Measurements from ENCODE around the gene MT1F. TPM values are rescaled to one million over a fixed set of nuclear protein-coding genes. Genes with fewer than 3 reads are reported as not detected.

MT1F gene
- total RNA-seq, result 4.2 and 6.7 TPM in 2 replicates

GRCh38 chr16:56657555-56658326, at the start of gene MT1F:
Gene MT1F, plus strand, starts transcription at chr16:56657959. Its CDS starts 100 bp downstream, at chr16:56658059.
- H3K4me3 Mint-ChIP-seq, result peak within 1 kb of the TSS; percentile 92

GRCh38 chr16:56608043-56608875, 49.5 kb upstream of the MT1F start, which contains the start of gene MT2A:
Gene MT2A, plus strand, starts transcription at chr16:56608584. Its CDS starts 72 bp downstream, at chr16:56608656.
- intact Hi-C loops (cut with micrococcal nuclease), result loop anchor here (1.0 to 2.0 kb wide), 5 partner anchors 17 to 409 kb away; partner anchors contain the start of genes MT1E, MT1F, MT1X and NUDT21
- peaks cover 52% of the 10 kb centered on the region for H3K4me1 Mint-ChIP-seq
- H3K36me3 Mint-ChIP-seq (ENCODE audit: low read depth), result peaks cover 5% of the 10 kb centered on the region
- peak within 1 kb of the TSS; percentile 98 for H3K27ac Mint-ChIP-seq
- H3K4me3 Mint-ChIP-seq, result peak within 1 kb of the TSS; percentile 96
- no peaks in the 10 kb centered on the region for H3K9me3 Mint-ChIP-seq
- no peaks in the 10 kb centered on the region for H3K27me3 Mint-ChIP-seq
- peak; percentile 98 for DNase-seq

More at GRCh38 chr16:56657555-56658326, at the start of gene MT1F:
- no peaks in the 10 kb centered on the region for H3K9me3 Mint-ChIP-seq
- peak; percentile 87 for DNase-seq
- H3K27ac Mint-ChIP-seq, result peak within 1 kb of the TSS; percentile 85
- peaks cover 18% of the 10 kb centered on the region for H3K4me1 Mint-ChIP-seq
- H3K27me3 Mint-ChIP-seq, result peaks cover 14% of the 10 kb centered on the region
- intact Hi-C loops (cut with micrococcal nuclease), result loop anchor here (1.0 to 2.0 kb wide), 2 partner anchors 25 to 49 kb away; partner anchors contain the start of genes MT1X and MT2A
- peaks cover 3% of the 10 kb centered on the region for H3K36me3 Mint-ChIP-seq (ENCODE audit: low read depth)

GRCh38 chr16:56608876-56609462, 48.8 kb upstream of the MT1F start:
- no peaks in the 10 kb centered on the region for H3K9me3 Mint-ChIP-seq
- H3K27me3 Mint-ChIP-seq, result no peaks in the 10 kb centered on the region
- peaks cover 55% of the 10 kb centered on the region for H3K4me1 Mint-ChIP-seq
- peaks cover 5% of the 10 kb centered on the region for H3K36me3 Mint-ChIP-seq (ENCODE audit: low read depth)
- peak; percentile 74 for DNase-seq
- H3K4me3 Mint-ChIP-seq, result peak overlapping the region; percentile 96
- H3K27ac Mint-ChIP-seq, result peak overlapping the region; percentile 98
- intact Hi-C loops (cut with micrococcal nuclease), result loop anchor here (1.0 to 2.0 kb wide), 7 partner anchors 8 to 410 kb away; partner anchors contain the start of genes MT1E, MT1F, MT1X and NUDT21

- intact Hi-C loops (cut with micrococcal nuclease), result loop anchor here (1.0 to 2.0 kb wide), 3 partner anchors 8 to 411 kb away; no protein-coding TSS in a partner anchor
- DNase-seq, result peak; percentile 93
- H3K27ac Mint-ChIP-seq, result peak overlapping the region; percentile 98
- no peaks in the 10 kb centered on the region for H3K27me3 Mint-ChIP-seq
- peaks cover 5% of the 10 kb centered on the region for H3K36me3 Mint-ChIP-seq (ENCODE audit: low read depth)
- H3K9me3 Mint-ChIP-seq, result no peaks in the 10 kb centered on the region
- H3K4me3 Mint-ChIP-seq, result peak overlapping the region; percentile 96
- H3K4me1 Mint-ChIP-seq, result peaks cover 61% of the 10 kb centered on the region
Observed at GRCh38 chr16:56609463-56609921, 48.3 kb upstream of the MT1F start.

GRCh38 chr16:56610017-56610608, 47.6 kb upstream of the MT1F start:
- Mint-ChIP-seq H3K36me3 (ENCODE audit: low read depth) (peaks cover 5% of the 10 kb centered on the region), H3K27me3 (no peaks in the 10 kb centered on the region), H3K4me3 (peak overlapping the region; percentile 96), H3K27ac (peak overlapping the region; percentile 98), H3K4me1 (peaks cover 67% of the 10 kb centered on the region), H3K9me3 (no peaks in the 10 kb centered on the region)
- peak; percentile 88 for DNase-seq
- intact Hi-C loops (cut with micrococcal nuclease), result loop anchor here (1.0 to 10.0 kb wide), 5 partner anchors 327 to 995 kb away; partner anchors contain the start of gene CCDC102A

GRCh38 chr16:56610609-56611111, 47.1 kb upstream of the MT1F start:
- Mint-ChIP-seq H3K27me3 (no peaks in the 10 kb centered on the region), H3K9me3 (no peaks in the 10 kb centered on the region), H3K4me3 (peak overlapping the region; percentile 96), H3K27ac (peak overlapping the region; percentile 98), H3K4me1 (peaks cover 69% of the 10 kb centered on the region), H3K36me3 (ENCODE audit: low read depth) (peaks cover 5% of the 10 kb centered on the region)
- intact Hi-C loops (cut with micrococcal nuclease), result loop anchor here (1.0 to 10.0 kb wide), 5 partner anchors 327 to 994 kb away; partner anchors contain the start of gene CCDC102A
- no peak for DNase-seq

GRCh38 chr16:56611281-56611833, 46.4 kb upstream of the MT1F start:
- Mint-ChIP-seq H3K27me3 (no peaks in the 10 kb centered on the region), H3K9me3 (no peaks in the 10 kb centered on the region), H3K4me1 (peaks cover 67% of the 10 kb centered on the region), H3K4me3 (peak overlapping the region; percentile 96), H3K27ac (peak overlapping the region; percentile 98), H3K36me3 (ENCODE audit: low read depth) (peaks cover 5% of the 10 kb centered on the region)
- DNase-seq, result no peak
- intact Hi-C loops (cut with micrococcal nuclease), result loop anchor here (5.0 to 10.0 kb wide), 4 partner anchors 326 to 993 kb away; partner anchors contain the start of gene CCDC102A

GRCh38 chr16:56613706-56614105, 44.1 kb upstream of the MT1F start:
- Mint-ChIP-seq H3K9me3 (no peaks in the 10 kb centered on the region), H3K27ac (peak overlapping the region; percentile 84), H3K4me1 (peaks cover 63% of the 10 kb centered on the region), H3K4me3 (peak overlapping the region; percentile 52), H3K36me3 (ENCODE audit: low read depth) (peaks cover 5% of the 10 kb centered on the region), H3K27me3 (no peaks in the 10 kb centered on the region)
- no peak for DNase-seq
- intact Hi-C loops (cut with micrococcal nuclease), result loop anchor here (5.0 to 10.0 kb wide), 4 partner anchors 324 to 991 kb away; partner anchors contain the start of gene CCDC102A

- no peak for DNase-seq
- H3K27me3 Mint-ChIP-seq, result no peaks in the 10 kb centered on the region
- peaks cover 62% of the 10 kb centered on the region for H3K4me1 Mint-ChIP-seq
- peak overlapping the region; percentile 52 for H3K4me3 Mint-ChIP-seq
- peak overlapping the region; percentile 84 for H3K27ac Mint-ChIP-seq
- H3K36me3 Mint-ChIP-seq (ENCODE audit: low read depth), result no peaks in the 10 kb centered on the region
- H3K9me3 Mint-ChIP-seq, result no peaks in the 10 kb centered on the region
- intact Hi-C loops (cut with micrococcal nuclease), result loop anchor here (5.0 to 10.0 kb wide), 4 partner anchors 323 to 990 kb away; partner anchors contain the start of gene CCDC102A
Observed at GRCh38 chr16:56614549-56614991, 43.2 kb upstream of the MT1F start.

- Mint-ChIP-seq H3K4me1 (peaks cover 57% of the 10 kb centered on the region), H3K4me3 (no peak overlapping the region), H3K9me3 (no peaks in the 10 kb centered on the region), H3K27me3 (no peaks in the 10 kb centered on the region), H3K27ac (peak overlapping the region; percentile 63), H3K36me3 (ENCODE audit: low read depth) (no peaks in the 10 kb centered on the region)
- no peak for DNase-seq
- intact Hi-C loops (cut with micrococcal nuclease), result loop anchor here (10.0 kb wide), 2 partner anchors 919 to 989 kb away; partner anchors contain the start of gene CCDC102A
Observed at GRCh38 chr16:56615353-56615752, 42.4 kb upstream of the MT1F start.

- peaks cover 43% of the 10 kb centered on the region for H3K4me1 Mint-ChIP-seq
- intact Hi-C loops (cut with micrococcal nuclease), result loop anchor here (1.0 to 10.0 kb wide), 4 partner anchors 7 to 988 kb away; partner anchors contain the start of genes CCDC102A and MT1E
- H3K9me3 Mint-ChIP-seq, result no peaks in the 10 kb centered on the region
- DNase-seq, result no peak
- H3K36me3 Mint-ChIP-seq (ENCODE audit: low read depth), result no peaks in the 10 kb centered on the region
- peak overlapping the region; percentile 86 for H3K4me3 Mint-ChIP-seq
- H3K27me3 Mint-ChIP-seq, result no peaks in the 10 kb centered on the region
- H3K27ac Mint-ChIP-seq, result peak overlapping the region; percentile 59
Observed at GRCh38 chr16:56616608-56617211, 41.0 kb upstream of the MT1F start.
